Measurements from ENCODE around the gene SH3TC1. TPM values are rescaled to one million over a fixed set of nuclear protein-coding genes. Genes with fewer than 3 reads are reported as not detected.

The SH3TC1 gene
- total RNA-seq, 1 donor from 2014 or later: 73.1 TPM

DNA sequence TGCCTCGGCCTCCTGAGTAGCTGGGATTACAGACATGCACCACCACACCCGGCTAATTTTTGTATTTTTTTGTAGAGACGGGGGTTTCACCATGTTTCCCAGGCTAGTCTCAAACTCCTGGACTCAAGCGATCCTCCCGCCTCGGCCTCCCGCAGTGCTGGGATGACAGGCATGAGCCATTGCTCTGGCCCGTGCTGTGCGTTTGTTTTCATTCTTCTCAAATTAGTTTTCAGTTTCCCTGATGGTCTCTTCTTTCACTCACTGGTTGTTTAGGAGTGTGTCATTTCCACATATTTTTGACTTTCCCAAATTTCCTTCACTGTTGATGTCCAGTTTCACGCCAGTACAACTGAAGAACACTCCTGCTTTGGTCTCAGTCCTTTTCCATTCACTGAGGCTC, 31.8 kb downstream of the SH3TC1 start:
- no peak overlapping the region for H3K4me3 ChIP-seq
- no peaks in the 10 kb centered on the region for H3K27me3 ChIP-seq (ENCODE audit: low read depth)
- peaks cover 53% of the 10 kb centered on the region for H3K36me3 ChIP-seq
- intact Hi-C loops (cut with DNase I): no loop called here
- H3K9me3 ChIP-seq: no peaks in the 10 kb centered on the region
- H3K27ac ChIP-seq: no peak overlapping the region
- H3K4me1 ChIP-seq: peaks cover 19% of the 10 kb centered on the region
- no peak for ATAC-seq
- TF ChIP-seq, protein P1, sequence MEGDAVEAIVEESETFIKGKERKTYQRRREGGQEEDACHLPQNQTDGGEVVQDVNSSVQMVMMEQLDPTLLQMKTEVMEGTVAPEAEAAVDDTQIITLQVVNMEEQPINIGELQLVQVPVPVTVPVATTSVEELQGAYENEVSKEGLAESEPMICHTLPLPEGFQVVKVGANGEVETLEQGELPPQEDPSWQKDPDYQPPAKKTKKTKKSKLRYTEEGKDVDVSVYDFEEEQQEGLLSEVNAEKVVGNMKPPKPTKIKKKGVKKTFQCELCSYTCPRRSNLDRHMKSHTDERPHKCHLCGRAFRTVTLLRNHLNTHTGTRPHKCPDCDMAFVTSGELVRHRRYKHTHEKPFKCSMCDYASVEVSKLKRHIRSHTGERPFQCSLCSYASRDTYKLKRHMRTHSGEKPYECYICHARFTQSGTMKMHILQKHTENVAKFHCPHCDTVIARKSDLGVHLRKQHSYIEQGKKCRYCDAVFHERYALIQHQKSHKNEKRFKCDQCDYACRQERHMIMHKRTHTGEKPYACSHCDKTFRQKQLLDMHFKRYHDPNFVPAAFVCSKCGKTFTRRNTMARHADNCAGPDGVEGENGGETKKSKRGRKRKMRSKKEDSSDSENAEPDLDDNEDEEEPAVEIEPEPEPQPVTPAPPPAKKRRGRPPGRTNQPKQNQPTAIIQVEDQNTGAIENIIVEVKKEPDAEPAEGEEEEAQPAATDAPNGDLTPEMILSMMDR (IDR thresholded peaks at IDR 0.05): no peak
- no peak for DNase-seq

DNA sequence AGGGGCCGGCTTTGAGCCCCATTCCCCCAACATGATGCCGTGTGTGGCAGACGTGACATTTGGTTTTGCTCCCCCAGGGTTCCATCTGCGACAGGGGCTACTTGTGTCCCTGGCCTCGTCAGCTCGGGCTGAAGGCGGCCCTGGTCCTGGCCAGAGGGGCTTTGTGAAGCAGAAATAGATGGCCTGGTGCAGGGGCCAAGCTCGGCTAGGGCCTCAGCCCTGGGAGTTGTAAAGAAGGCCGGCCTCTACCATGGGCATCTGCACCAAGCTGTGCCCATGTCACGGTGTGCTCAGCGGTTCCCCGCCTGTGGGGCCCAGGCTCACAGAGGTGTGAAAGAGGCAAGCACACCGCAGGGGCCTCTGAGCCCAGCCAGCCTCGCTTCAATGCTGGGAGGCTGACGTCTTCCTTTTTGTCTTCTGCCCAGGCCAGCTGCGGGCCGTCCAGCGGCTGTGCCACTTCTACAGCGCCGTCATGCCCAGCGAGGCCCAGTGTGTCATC, 32.5 kb downstream of the SH3TC1 start:
- DNase-seq (no peak), ATAC-seq (no peak)
- H3K4me1 ChIP-seq: peaks cover 19% of the 10 kb centered on the region
- TF ChIP-seq, protein P1 (IDR thresholded peaks at IDR 0.05): no peak
- H3K4me3 ChIP-seq: no peak overlapping the region
- H3K27ac ChIP-seq: no peak overlapping the region
- no peaks in the 10 kb centered on the region for H3K9me3 ChIP-seq
- intact Hi-C loops (cut with DNase I): no loop called here
- peaks cover 53% of the 10 kb centered on the region for H3K36me3 ChIP-seq
- H3K27me3 ChIP-seq (ENCODE audit: low read depth): no peaks in the 10 kb centered on the region

DNA sequence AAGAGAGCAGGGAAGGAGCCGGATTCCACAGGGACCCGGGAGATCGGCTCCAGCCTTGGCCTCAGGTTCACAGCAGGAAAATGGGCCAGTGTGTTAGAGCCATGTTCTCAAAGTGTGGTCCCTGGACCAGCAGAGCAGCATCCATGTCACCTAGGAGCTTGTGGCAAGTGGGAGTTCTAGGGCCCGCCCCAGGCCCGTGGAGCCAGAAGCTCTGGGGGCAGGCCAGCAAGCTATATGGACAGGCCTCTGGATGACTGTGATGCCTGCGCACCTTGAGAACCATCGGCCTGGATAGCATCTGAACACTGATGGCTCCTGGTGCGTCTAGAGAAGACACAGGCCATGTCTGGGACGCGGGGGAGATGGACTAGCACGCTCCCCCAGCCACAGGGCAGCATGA, 33.7 kb downstream of the SH3TC1 start:
- no peak overlapping the region for H3K4me3 ChIP-seq
- no peaks in the 10 kb centered on the region for H3K27me3 ChIP-seq (ENCODE audit: low read depth)
- H3K4me1 ChIP-seq: peaks cover 13% of the 10 kb centered on the region
- DNase-seq: no peak
- H3K9me3 ChIP-seq: no peaks in the 10 kb centered on the region
- H3K36me3 ChIP-seq: peaks cover 53% of the 10 kb centered on the region
- H3K27ac ChIP-seq: no peak overlapping the region
- ATAC-seq: no peak
- TF ChIP-seq, protein P1 (IDR thresholded peaks at IDR 0.05): no peak
- intact Hi-C loops (cut with DNase I): no loop called here

DNA sequence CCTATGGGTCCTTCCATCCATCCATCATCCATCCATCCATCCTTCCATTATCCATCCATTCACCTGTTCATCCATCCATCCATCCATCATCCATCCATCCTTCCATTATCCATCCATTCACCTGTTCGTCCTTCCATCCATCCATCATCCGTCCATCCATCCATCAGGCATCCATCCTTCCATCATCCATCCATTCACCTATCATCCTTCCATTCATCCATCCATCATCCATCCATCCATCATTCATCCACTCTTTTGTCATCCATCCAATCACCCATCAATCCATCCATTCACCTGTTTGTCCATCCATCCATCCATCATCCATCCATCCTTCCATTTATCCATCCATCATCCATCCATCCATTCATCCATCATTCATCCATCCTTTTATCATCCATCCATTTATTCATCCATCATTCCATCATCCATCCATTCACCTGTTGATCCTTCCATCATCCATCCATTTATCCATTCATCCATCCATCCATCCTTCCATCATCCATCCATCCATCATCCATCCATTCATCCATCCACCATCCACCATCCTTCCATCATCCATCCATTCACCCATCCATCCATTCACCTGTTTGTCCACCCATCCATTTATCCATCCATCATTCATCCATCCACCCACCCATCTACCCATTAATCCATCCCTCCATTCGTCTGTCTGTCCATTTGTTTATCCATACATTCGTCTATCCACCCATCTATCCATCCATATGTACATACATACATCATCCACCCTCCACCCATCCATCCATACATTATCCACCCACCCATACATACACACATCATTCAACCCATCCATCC, 34.8 kb downstream of the SH3TC1 start:
- intact Hi-C loops (cut with DNase I): no loop called here

DNA sequence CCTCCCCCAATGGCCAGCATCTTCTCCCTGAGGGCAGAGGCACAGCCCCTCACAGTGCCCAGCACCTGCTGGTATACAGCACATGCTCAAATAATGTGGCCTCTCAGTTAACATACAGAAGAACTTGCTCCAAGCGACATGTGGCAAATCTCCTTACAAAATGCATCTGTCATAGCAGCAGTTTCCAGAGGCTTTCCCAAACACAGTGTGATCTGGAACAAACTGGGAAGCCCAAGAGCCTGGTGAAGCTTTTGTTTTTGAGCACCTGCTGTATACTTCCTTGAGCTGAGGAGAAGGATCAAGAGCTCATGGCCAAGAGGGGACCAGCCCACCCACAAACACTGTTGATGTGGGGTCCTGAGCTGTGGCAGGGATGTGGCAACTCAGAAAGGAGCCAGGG, 35.6 kb downstream of the SH3TC1 start:
- no peaks in the 10 kb centered on the region for H3K27me3 ChIP-seq (ENCODE audit: low read depth)
- peaks cover 63% of the 10 kb centered on the region for H3K36me3 ChIP-seq
- no peak for ATAC-seq
- no peak overlapping the region for H3K4me3 ChIP-seq
- no peaks in the 10 kb centered on the region for H3K9me3 ChIP-seq
- H3K4me1 ChIP-seq: no peaks in the 10 kb centered on the region
- H3K27ac ChIP-seq: no peak overlapping the region
- intact Hi-C loops (cut with DNase I): no loop called here
- no peak for DNase-seq
- TF ChIP-seq, protein P1 (IDR thresholded peaks at IDR 0.05): no peak

More for the DNA sequence above, 34.8 kb downstream of the SH3TC1 start:
- Histone ChIP-seq H3K27ac (no peak overlapping the region), H3K27me3 (ENCODE audit: low read depth) (no peaks in the 10 kb centered on the region), H3K4me3 (no peak overlapping the region), H3K4me1 (peaks cover 1% of the 10 kb centered on the region), H3K36me3 (peaks cover 59% of the 10 kb centered on the region), H3K9me3 (no peaks in the 10 kb centered on the region)
- TF ChIP-seq, protein P1 (IDR thresholded peaks at IDR 0.05): no peak
- DNase-seq: no peak
- no peak for ATAC-seq
